HepG2 (cell line): ENCODE data around the gene SNRPD3. TPM values are rescaled to one million over a fixed set of nuclear protein-coding genes. Genes with fewer than 3 reads are reported as not detected.

ENCODE experiments used
- CC2D1A ChIP-seq: sonication (generic); formaldehyde crosslinking; IDR thresholded peaks from 2 replicates; pipeline ENCODE4 v1.8.1; 2023; ENCODE audit warnings: mild to moderate bottlenecking, missing genetic modification reagents
- CCDC6 ChIP-seq: sonication (generic); formaldehyde crosslinking; IDR thresholded peaks from 2 replicates; pipeline ENCODE4 v1.8.1; 2022; ENCODE audit warnings: mild to moderate bottlenecking, missing genetic modification reagents, moderate library complexity
- ELF4 ChIP-seq: sonication (generic); formaldehyde crosslinking; IDR thresholded peaks from 2 replicates; pipeline ENCODE4 v1.5.0; 2020; ENCODE audit warnings: missing genetic modification reagents, mild to moderate bottlenecking, moderate library complexity, borderline replicate concordance
- FUBP1 ChIP-seq: sonication (generic); formaldehyde crosslinking; IDR thresholded peaks from 2 replicates; pipeline ENCODE4 v1.5.1; 2020; ENCODE audit warnings: missing genetic modification reagents, mild to moderate bottlenecking, borderline replicate concordance
- PRDM4 ChIP-seq: sonication (generic); formaldehyde crosslinking; IDR thresholded peaks from 2 replicates; pipeline ENCODE4 v1.9.0; 2021; ENCODE audit warnings: missing genetic modification reagents, borderline replicate concordance
- THAP11 ChIP-seq: IDR thresholded peaks from 2 replicates; pipeline ENCODE4 v1.6.1; 2016; ENCODE audit warnings: missing biosample characterization, missing genetic modification reagents
- ZBTB14 ChIP-seq: sonication (generic); formaldehyde crosslinking; IDR thresholded peaks from 2 replicates; pipeline ENCODE4 v1.4.0; 2020; ENCODE audit warnings: missing genetic modification reagents
- ZBTB43 ChIP-seq: sonication (generic); formaldehyde crosslinking; conservative IDR thresholded peaks from 2 replicates; pipeline ENCODE4 v1.4.0; 2020; ENCODE audit warnings: missing genetic modification reagents
- ZNF142 ChIP-seq: sonication (generic); formaldehyde crosslinking; IDR thresholded peaks from 2 replicates; pipeline ENCODE4 v1.4.0; 2020; ENCODE audit warnings: missing genetic modification reagents
- ZNF441 ChIP-seq: sonication (generic); formaldehyde crosslinking; IDR thresholded peaks from 2 replicates; pipeline ENCODE4 v1.7.0; 2021; ENCODE audit warnings: missing genetic modification reagents, borderline replicate concordance
- polyA plus RNA-seq, 8 experiments: library from polyadenylated mRNA; depleted of rRNA in 3 of 8; stranded (reverse) in 7 of 8; unstranded in 1 of 8; fragments of >200 nt; fragmentation: Illumina TruSeq in 4 of 8; extraction: Trizol in 4 of 8; gene quantifications; 2 replicates each; pipeline versions ENCODE4 v1.2.1 to v1.2.3, GENCODE V29; 2011 to 2016; ENCODE audit warnings: low read depth in 4 of 8, missing spikeins in 1 of 8, mixed read lengths in 1 of 8; ENCODE audit not compliant: insufficient read depth in 1 of 8
- total RNA-seq, 5 experiments: library from RNA; depleted of rRNA; stranded (reverse); fragments of >200 nt; fragmentation: Illumina TruSeq; extraction: Trizol; gene quantifications; 2 replicates each; pipeline ENCODE4 v1.2.3, GENCODE V29; 2016; ENCODE audit warnings: low read depth in 1 of 5
- TF ChIP-seq, protein P1 (sequence below): sonication (generic); formaldehyde crosslinking; IDR thresholded peaks from 2 replicates; pipeline ENCODE4 v1.8.0; 2022; ENCODE audit warnings: missing genetic modification reagents, mild to moderate bottlenecking, moderate library complexity, borderline replicate concordance

The SNRPD3 gene
- total and polyA plus RNA-seq, 2 of the 13 experiments (the other 11 are each of a cell fraction or from before 2014, with no cell fraction given) = 110 to 209 TPM

DNA sequence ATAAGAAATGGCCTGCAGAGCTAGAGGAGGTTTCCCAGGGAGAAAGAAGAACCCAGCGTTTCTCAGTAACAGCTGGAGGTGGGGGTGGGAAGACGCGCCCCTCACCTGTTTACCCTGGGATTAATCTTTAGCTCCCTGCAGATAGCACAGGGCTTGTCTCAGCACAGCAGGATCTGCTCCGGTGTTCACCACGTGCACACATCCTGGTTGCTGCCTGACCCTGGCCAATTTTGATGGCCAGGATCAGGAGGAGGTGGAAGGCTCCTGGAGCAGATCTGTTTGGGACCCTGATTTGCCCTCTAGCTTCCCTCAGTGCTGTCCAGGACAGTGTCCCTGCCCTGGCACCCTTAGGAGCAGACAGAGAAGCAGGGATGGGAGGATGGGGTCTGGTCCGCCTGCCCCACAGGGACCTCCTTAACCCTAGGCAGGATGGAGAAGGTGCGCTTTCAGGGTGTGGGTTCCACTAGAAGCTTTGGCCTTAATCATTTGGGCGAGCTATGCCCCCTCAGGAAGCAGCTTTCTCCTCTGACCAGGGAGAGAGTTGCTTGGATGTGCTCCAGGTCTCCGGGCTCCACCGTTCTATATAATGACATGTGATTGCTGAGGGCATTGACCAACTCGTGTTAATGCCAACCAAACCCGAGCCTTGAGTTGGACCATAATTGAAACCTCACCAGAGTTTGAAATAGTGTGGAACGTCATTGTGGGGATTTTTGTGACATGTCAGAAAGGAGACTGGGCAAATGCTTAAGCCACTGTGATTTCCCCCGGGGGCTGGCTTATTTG, 41.4 kb upstream of the SNRPD3 start (continued):
- TF ChIP-seq ZBTB14 (CRISPR knock-in tag) = peak; percentile 36; the same call in 1 of the 2 replicates
- peak; percentile 93 for TF ChIP-seq ZNF441 (CRISPR knock-in tag)
- TF ChIP-seq, protein P1, sequence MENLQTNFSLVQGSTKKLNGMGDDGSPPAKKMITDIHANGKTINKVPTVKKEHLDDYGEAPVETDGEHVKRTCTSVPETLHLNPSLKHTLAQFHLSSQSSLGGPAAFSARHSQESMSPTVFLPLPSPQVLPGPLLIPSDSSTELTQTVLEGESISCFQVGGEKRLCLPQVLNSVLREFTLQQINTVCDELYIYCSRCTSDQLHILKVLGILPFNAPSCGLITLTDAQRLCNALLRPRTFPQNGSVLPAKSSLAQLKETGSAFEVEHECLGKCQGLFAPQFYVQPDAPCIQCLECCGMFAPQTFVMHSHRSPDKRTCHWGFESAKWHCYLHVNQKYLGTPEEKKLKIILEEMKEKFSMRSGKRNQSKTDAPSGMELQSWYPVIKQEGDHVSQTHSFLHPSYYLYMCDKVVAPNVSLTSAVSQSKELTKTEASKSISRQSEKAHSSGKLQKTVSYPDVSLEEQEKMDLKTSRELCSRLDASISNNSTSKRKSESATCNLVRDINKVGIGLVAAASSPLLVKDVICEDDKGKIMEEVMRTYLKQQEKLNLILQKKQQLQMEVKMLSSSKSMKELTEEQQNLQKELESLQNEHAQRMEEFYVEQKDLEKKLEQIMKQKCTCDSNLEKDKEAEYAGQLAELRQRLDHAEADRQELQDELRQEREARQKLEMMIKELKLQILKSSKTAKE = no peak; the same call in 1 of the 2 replicates
- peak; percentile 96 for TF ChIP-seq ZBTB43
- TF ChIP-seq THAP11 (CRISPR knock-in tag) = peak; percentile 83
- 0 out of 2 replicates have a peak, but pooled peaks have one; percentile 62 for TF ChIP-seq ELF4 (CRISPR knock-in tag)
- no peak for TF ChIP-seq PRDM4 (CRISPR knock-in tag)
- TF ChIP-seq FUBP1 (CRISPR knock-in tag) = peak; percentile 66; the same call in 1 of the 2 replicates
- peak; percentile 94 for TF ChIP-seq CCDC6 (CRISPR knock-in tag)
- no peak for TF ChIP-seq CC2D1A (CRISPR knock-in tag)
- peak; percentile 67 for TF ChIP-seq ZNF142 (CRISPR knock-in tag)
